CD4-positive, alpha-beta T cell (primary cell): Measurements from ENCODE around the gene LRP8. TPM values are rescaled to one million over a fixed set of nuclear protein-coding genes. Genes with fewer than 3 reads are reported as not detected.

Experiments used
- ATAC-seq: fragments of 200-7000 bp; cut with Tn5 transposase; one replicate; pipeline ENCODE4 v1.10.0; 2022; ENCODE audit warnings: mild to moderate bottlenecking; ENCODE audit not compliant: poor library complexity
- CTCF ChIA-PET: fragments of 350-600 bp; sonication (Branson Sonifier 250); formaldehyde crosslinking; loops from one replicate; lab custom pipeline; 2021; ENCODE audit warnings: antibody characterized with exemption, inconsistent platforms; lab: Charles Lee
- POLR2A ChIA-PET: fragments of 350-600 bp; sonication (Branson Sonifier 250); formaldehyde crosslinking; loops from one replicate; lab custom pipeline; 2021; ENCODE audit warnings: antibody characterized with exemption, inconsistent platforms; lab: Charles Lee
- DNase-seq, 14 experiments: peaks; one replicate each; pipeline ENCODE4 v3.0.0-alpha.2; 2013 to 2020; ENCODE audit warnings: mixed read lengths in 2 of 14
- H3K27ac ChIP-seq, 2 donors: one replicate each; pipeline versions ENCODE4 v1.5.1 to v1.7.0; 2013; ENCODE audit warnings: low read length in 2 of 2, low read depth in 1 of 2, mild to moderate bottlenecking in 1 of 2
- H3K27me3 ChIP-seq, 2 experiments: 1 replicate in 1 of 2; 2 replicates in 1 of 2; pipeline versions ENCODE4 v1.6.1 to v1.7.0; 2013; ENCODE audit warnings: low read length in 2 of 2, control low read depth in 1 of 2, mild to moderate bottlenecking in 1 of 2, moderate library complexity in 1 of 2; ENCODE audit not compliant: insufficient read depth in 2 of 2, control insufficient read depth in 1 of 2
- H3K36me3 ChIP-seq: one replicate; pipeline ENCODE4 v1.6.1; 2013; ENCODE audit warnings: low read length, control low read depth; ENCODE audit not compliant: insufficient read depth
- H3K4me1 ChIP-seq: one replicate; pipeline ENCODE4 v1.6.1; 2013; ENCODE audit warnings: low read length, control low read depth; ENCODE audit not compliant: insufficient read depth
- H3K4me3 ChIP-seq: one replicate; pipeline ENCODE4 v1.5.1; 2013; ENCODE audit warnings: mild to moderate bottlenecking, low read length, moderate library complexity
- H3K9me3 ChIP-seq, 2 experiments: 1 replicate in 1 of 2; 2 replicates in 1 of 2; pipeline versions ENCODE4 v1.6.1 to v1.7.0; 2013; ENCODE audit warnings: low read length in 2 of 2, mild to moderate bottlenecking in 2 of 2, control low read depth in 1 of 2, moderate library complexity in 1 of 2; ENCODE audit not compliant: control insufficient read depth in 1 of 2, insufficient read depth in 1 of 2
- H3K27ac Mint-ChIP-seq: one replicate; pipeline ENCODE4 v1.8.0; 2020; ENCODE audit warnings: mixed read lengths
- H3K27me3 Mint-ChIP-seq: one replicate; pipeline ENCODE4 v1.8.0; 2021; ENCODE audit warnings: mixed read lengths
- H3K36me3 Mint-ChIP-seq: one replicate; pipeline ENCODE4 v1.8.0; 2021; ENCODE audit warnings: low read depth, mixed read lengths
- H3K4me1 Mint-ChIP-seq: one replicate; pipeline ENCODE4 v1.8.0; 2021; ENCODE audit warnings: low read depth, mixed read lengths
- H3K4me3 Mint-ChIP-seq: one replicate; pipeline ENCODE4 v1.8.0; 2020; ENCODE audit warnings: mild to moderate bottlenecking, mixed read lengths
- H3K9me3 Mint-ChIP-seq: one replicate; pipeline ENCODE4 v1.8.0; 2020; ENCODE audit warnings: mixed read lengths
- CTCF ChIP-seq: fragments of 200-600 bp; IDR thresholded peaks from one replicate; pipeline ENCODE4 v1.8.0; 2022; ENCODE audit warnings: antibody characterized with exemption, mild to moderate bottlenecking
- intact Hi-C, 2 experiments: fragments of 100-400 bp; cut with DNase I in 1 of 2; cut with micrococcal nuclease in 1 of 2; formaldehyde crosslinking; loops; one replicate each; pipeline versions ENCODE4 v1.15.1 to v1.9.0; 2023 to 2025; cut with DNase I, micrococcal nuclease
- total RNA-seq, 174 experiments: library from RNA in 2 of 174; stranded (reverse) in 2 of 174; gene quantifications; one replicate each; pipeline ENCODE4 v1.2.3 and lab custom pipeline; 2021 to 2026

Gene LRP8
- total RNA-seq, 2 experiments from 2014 or later, result 8.1 to 11.5 TPM

GRCh38 chr1:53321366-53321765 lies 6.5 kb downstream of the LRP8 start:
- Mint-ChIP-seq H3K27ac (no peak overlapping the region), H3K27me3 (no peaks in the 10 kb centered on the region), H3K4me1 (peaks cover 5% of the 10 kb centered on the region), H3K9me3 (no peaks in the 10 kb centered on the region), H3K36me3 (no peaks in the 10 kb centered on the region), H3K4me3 (no peak overlapping the region)
- CTCF ChIA-PET, result interaction anchor here (0.6 to 0.7 kb wide), 2 partner anchors 33 to 43 kb away, joined by 3 to 4 read pairs; no protein-coding TSS in a partner anchor
- peaks cover 5% of the 10 kb centered on the region for H3K36me3 ChIP-seq
- peaks cover 11% of the 10 kb centered on the region for H3K4me1 ChIP-seq
- H3K9me3 ChIP-seq, result no peaks in the 10 kb centered on the region
- POLR2A ChIA-PET, result no interaction called here
- no peaks in the 10 kb centered on the region for H3K27me3 ChIP-seq
- intact Hi-C loops, result loop anchor here in 1 of 2 experiments (10.0 kb wide), 1 partner anchor 1393 kb away; the partner anchor contains the start of gene TTC4
- TF ChIP-seq CTCF, result no peak
- H3K27ac ChIP-seq, result no peak overlapping the region
- DNase-seq (no peak), ATAC-seq (no peak)
- H3K4me3 ChIP-seq, result no peak overlapping the region

GRCh38 chr1:53320646-53321045 lies 7.2 kb downstream of the LRP8 start:
- Histone ChIP-seq H3K4me1 (peaks cover 5% of the 10 kb centered on the region), H3K4me3 (no peak overlapping the region), H3K27me3 (no peaks in the 10 kb centered on the region), H3K27ac (no peak overlapping the region), H3K9me3 (no peaks in the 10 kb centered on the region), H3K36me3 (peaks cover 5% of the 10 kb centered on the region)
- DNase-seq, result no peak
- ChIA-PET CTCF (no interaction called here), POLR2A (no interaction called here)
- no peak overlapping the region for H3K27ac Mint-ChIP-seq
- H3K27me3 Mint-ChIP-seq, result no peaks in the 10 kb centered on the region
- ATAC-seq, result no peak
- no peaks in the 10 kb centered on the region for H3K9me3 Mint-ChIP-seq
- intact Hi-C loops, result loop anchor here in 1 of 2 experiments (10.0 kb wide), 1 partner anchor 1394 kb away; the partner anchor contains the start of gene TTC4
- no peak for TF ChIP-seq CTCF
- no peaks in the 10 kb centered on the region for H3K36me3 Mint-ChIP-seq
- peaks cover 5% of the 10 kb centered on the region for H3K4me1 Mint-ChIP-seq
- no peak overlapping the region for H3K4me3 Mint-ChIP-seq

GRCh38 chr1:53319296-53320101 lies 8.4 kb downstream of the LRP8 start:
- no peak overlapping the region for H3K27ac Mint-ChIP-seq
- peaks cover 1% of the 10 kb centered on the region for H3K4me1 Mint-ChIP-seq
- ATAC-seq (no peak), DNase-seq (no peak)
- CTCF ChIA-PET, result interaction anchor here (0.5 kb wide), 1 partner anchor 104 kb away, joined by 4 read pairs; no protein-coding TSS in a partner anchor
- H3K27ac ChIP-seq, result no peak overlapping the region
- no peaks in the 10 kb centered on the region for H3K9me3 Mint-ChIP-seq
- no peak overlapping the region for H3K4me3 Mint-ChIP-seq
- POLR2A ChIA-PET, result no interaction called here
- H3K4me1 ChIP-seq, result no peaks in the 10 kb centered on the region
- no peak for TF ChIP-seq CTCF
- no peaks in the 10 kb centered on the region for H3K36me3 Mint-ChIP-seq
- no peaks in the 10 kb centered on the region for H3K9me3 ChIP-seq
- no peak overlapping the region for H3K4me3 ChIP-seq
- no peaks in the 10 kb centered on the region for H3K27me3 ChIP-seq
- peaks cover 5% of the 10 kb centered on the region for H3K36me3 ChIP-seq
- no peaks in the 10 kb centered on the region for H3K27me3 Mint-ChIP-seq
- intact Hi-C loops, result loop anchor here in 1 of 2 experiments (10.0 kb wide), 1 partner anchor 1395 kb away; the partner anchor contains the start of gene TTC4
